HG02642 (cell line): ENCODE results near the gene HPX.

Source experiments
- ATAC-seq: cut with Tn5 transposase; IDR thresholded peaks from one replicate; pipeline ENCODE4 v1.9.1; 2021; ENCODE audit warnings: mild to moderate bottlenecking; ENCODE audit not compliant: unreplicated experiment, poor library complexity

The HPX gene

DNA sequence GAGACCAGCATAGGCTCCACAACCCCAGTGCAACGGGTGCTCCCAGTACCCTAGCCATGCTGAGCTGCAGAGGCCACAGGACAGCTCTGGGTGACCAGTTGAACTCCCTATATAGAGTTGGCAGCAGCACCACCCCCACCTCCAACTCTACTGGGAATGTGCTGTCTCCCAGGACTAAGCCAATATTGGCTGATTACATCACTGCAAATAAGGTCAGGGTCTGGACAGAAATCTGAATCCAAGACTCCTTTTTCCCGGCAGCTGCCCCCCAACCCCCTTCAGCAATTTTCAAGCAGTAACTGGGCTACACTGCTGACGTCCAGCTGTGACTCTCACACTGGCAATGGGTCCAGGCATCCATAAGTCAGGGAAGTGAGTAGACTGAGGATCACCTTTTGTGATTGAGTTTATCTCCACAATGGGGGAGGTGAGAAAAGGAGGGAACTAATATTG lies at the start of gene HPX:
Gene HPX, minus strand, starts transcription at position 82 of the 453 bp plus-strand sequence. Its CDS starts 24 bp downstream, at position 58.
- ATAC-seq: no peak

GRCh38 chr11:6489306-6489705 lies 48.5 kb upstream of the HPX start:
- no peak for ATAC-seq

DNA sequence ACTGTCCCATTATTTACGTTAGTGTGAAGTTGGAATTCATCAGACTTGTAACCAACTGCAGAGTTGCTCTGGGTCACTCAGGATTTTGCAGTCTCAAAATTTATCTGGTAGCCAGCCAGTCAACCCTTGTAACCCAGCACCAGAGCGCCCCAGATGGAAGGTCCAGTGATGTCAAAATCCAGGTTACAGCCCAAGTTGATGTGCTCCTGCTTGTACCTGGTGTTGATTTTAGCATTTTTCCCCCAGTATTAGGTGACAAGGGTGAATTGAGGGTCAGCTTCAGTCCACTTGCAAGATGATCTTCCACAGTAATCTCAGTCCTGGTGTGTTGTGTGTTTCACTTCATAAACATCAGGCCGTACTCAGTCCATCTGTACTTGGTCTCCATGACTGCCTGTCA lies 48.0 kb upstream of the HPX start:
- ATAC-seq: no peak

DNA sequence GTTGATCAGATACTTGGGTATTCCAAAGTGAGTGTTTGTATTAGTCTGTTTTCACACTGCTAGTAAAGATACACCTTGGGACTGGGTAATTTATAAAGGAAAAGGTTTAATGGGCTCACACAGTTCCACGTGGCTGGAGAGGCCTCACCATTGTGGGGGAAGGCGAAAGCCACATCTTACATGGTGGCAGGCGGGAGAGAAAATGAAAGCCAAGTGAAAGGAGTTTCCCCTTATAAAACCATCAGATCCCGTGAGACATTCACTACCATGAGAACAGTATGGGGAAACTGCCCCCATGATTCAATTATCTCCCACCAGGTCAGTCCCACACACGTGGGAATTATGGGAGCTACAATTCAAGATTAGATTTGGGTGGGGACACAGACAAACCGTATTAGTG lies 47.6 kb upstream of the HPX start:
- ATAC-seq: no peak

- no peak for ATAC-seq
These were observed 46.2 kb upstream of the HPX start for GRCh38 chr11:6486938-6487337.

DNA sequence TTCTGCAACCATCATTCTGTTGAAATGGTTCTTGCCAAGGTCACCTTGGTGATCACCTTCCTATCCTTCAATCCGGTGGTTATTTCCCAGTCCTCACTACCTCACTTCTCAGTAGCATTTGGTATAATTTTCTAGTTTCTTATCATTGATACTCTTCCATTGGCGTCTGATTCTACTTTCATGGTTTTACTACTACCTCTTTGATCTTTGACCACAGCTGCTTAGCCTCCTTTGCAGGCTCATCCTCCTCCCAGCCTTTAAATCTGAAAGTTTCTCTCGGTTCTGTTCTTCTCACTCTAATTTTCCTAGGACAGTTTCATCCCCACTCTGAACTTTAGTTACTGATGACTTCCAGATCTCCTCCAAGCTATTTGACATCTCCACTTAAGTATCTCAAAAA lies 45.5 kb upstream of the HPX start:
- ATAC-seq: no peak

GRCh38 chr11:6485661-6486060 lies 44.9 kb upstream of the HPX start:
- no peak for ATAC-seq

DNA sequence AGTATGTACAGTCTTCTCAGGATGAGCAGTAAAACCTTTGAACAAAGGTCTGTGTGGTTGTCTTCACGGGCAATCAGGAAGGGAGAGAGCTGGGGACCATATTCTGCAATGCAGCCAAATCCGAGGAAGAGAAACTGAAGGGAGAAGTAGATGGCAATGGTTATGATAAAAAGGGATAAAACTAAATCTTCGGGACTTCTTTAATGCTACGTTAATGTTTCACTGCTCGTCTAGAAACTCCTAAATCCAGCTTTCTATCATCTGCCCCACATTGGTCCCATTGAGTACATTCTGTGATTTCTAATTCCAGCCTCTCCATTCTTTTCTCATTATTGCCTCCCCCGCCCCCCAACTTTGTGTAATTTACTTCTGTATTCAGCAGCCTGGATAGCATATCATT lies 42.2 kb upstream of the HPX start:
- ATAC-seq: no peak

GRCh38 chr11:6482441-6482840 lies 41.7 kb upstream of the HPX start:
- no peak for ATAC-seq

DNA sequence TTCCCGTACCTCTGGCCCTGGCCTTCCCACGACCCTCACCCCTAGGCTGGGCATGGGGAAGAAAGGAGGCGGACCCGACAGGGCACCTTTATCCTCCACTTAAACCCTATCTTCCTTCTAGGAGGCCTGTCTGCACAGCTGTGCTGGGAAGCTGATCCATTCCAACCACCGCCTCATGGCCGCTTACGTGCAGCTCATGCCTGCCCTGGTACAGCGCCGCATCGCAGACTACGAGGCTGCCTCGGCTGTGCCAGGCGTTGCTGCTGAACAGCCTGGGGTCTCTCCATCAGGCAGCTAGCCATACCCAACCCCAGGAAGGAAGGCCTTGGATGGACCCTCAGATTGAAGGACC lies 41.1 kb upstream of the HPX start:
- peak; percentile 2 for ATAC-seq

DNA sequence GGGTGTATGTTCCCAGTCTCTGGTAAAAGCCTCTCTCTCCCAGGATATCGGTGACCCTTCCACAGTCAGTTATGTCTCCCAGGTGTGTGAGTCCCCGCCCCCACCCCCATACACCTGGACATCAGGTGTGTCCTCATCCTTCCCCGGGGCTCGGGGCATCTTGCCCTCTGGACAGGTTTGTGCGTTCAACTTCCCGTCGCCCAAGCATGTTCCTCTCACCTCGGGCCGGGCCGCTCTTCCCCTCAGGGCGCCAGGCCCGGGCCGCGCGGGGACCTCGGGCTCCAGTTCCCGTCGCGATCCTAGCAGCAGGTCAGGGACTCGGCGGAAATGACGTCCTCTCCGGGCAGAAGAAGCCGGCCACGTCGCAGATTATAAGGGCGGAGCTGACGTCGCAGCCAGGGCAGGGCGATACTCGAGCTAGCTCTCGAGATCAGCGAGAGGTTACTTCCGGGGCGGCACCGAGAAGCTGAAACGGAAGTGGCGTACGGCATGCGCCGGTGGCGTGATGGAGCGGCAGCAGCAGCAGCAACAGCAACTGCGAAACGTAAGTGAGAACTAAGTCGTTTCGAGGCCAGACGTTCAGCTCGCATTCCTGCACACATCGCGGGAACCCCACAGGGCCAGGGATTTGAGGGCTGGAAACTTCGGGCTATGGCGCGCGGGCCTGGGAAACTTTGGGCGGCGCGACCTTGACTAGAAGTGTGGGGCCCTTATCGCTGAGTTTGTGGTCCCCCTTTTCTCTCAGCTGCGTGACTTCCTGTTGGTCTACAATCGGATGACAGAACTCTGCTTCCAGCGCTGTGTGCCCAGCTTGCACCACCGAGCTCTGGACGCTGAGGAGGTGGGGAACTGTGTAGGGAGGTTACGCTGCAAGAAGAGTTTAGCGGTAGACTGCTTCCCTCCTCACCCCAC lies 40.5 kb upstream of the HPX start, which contains the start of the genes ARFIP2 and TIMM10B:
Gene ARFIP2, minus strand, starts transcription at position 320 of the 912 bp plus-strand sequence. CDS start 910 bp downstream, outside the sequence.
Gene TIMM10B, plus strand, starts transcription at position 490 of the 912 bp plus-strand sequence. Its CDS starts 16 bp downstream, at position 506.
- ATAC-seq: peak; percentile 99

GRCh38 chr11:6480299-6480914 lies 39.6 kb upstream of the HPX start:
- no peak for ATAC-seq

DNA sequence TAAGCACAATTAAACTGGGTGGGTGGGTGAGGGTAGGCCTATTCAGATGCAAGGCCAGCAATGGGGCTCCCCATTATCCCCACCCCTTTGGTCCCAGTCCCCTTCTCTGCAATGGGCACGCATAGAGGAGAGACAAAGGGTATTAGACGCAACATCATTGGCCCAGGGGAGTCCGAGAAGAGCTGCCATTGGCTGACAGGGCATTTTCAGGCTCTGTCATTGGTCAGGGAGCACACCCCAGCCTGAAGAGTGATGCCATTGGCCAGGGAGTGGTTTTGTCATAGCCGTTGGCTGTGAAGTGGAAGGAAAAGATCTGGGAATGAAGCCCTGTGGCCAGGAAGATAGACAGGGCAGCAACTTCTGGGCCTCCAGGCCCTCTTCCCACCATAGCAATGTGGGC lies 35.8 kb upstream of the HPX start:
- no peak for ATAC-seq

- no peak for ATAC-seq
These were observed 35.1 kb upstream of the HPX start for GRCh38 chr11:6475936-6476335.

DNA sequence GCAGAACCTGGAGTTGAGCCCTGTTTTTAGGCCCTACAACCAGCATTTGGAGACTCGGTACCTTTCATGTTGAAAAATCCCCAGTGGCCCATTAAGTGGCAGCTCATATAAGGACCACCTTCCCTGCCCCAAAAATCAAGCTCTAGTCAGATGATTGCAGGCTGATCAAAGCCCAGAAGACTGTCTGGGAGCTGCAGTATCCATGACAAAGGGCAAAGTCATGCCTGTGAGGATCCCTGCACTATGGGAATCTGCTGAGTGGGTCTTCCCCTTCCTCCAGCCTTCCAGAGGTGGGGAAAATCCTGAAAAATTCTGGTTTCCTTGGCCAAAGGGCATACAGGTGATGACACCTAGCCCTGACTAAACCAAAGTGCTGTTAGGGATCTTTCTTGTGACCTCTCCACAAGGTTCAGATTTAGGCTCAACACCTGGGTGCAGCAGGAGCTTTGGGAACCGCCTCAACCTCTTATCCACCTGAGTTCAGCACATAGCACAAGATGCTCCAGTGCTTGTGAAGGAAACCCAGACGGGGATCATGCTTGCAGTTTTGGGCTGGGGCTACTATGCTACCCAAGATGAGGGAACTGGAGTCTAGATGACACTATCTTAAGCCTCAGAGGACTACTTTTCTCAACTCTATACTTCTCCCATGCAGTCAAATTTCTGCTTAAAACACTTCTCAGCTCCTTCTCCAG lies 34.2 kb upstream of the HPX start:
- ATAC-seq: no peak

DNA sequence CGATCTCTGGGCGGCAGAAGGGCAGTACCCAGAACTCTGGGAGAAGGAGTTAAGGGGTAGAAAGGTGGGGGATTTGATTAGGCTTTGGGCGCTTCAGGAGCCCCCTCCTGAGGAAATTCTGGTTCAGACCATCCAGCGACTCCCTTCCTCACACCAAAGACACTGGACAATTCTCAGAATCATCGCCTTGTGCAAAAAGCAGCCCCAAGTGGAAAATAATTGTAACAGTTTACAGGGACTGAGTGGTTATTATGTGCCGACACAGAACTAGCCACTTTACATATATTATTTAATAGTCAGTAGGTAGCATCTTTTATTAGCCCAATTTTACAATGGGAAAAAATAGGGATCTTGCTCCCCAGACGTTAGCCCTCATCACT lies 33.6 kb upstream of the HPX start:
- ATAC-seq: peak; percentile 4

GRCh38 chr11:6473451-6474412 lies 32.9 kb upstream of the HPX start, which contains the start of gene TRIM3:
Gene TRIM3, minus strand, starts transcription at chr11:6473941. Its CDS starts 8,246 bp downstream, at chr11:6465695.
- ATAC-seq: peak; percentile 79

GRCh38 chr11:6472934-6473333 lies 32.1 kb upstream of the HPX start:
- ATAC-seq: no peak

DNA sequence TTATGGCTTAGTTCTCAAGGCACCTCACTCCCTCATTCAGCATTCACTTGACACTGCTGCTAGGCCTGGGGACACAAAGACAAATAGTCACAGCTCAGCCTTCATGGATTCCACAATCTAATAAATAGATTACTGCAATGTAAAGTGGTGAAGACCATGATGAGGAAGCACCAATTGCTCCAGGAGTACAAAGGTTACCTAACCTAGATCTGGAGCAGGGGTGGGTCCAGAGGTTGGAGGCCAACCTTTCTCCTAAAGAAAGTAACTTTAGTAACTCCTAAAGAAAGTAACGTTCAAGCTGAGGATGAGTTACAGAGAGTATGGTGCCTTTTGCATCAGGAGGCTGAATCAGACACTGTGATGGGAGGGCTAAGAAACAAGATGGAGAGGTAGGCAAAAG lies 28.8 kb upstream of the HPX start:
- no peak for ATAC-seq
